ENCODE results near the gene LAMA1.

Gene LAMA1

DNA sequence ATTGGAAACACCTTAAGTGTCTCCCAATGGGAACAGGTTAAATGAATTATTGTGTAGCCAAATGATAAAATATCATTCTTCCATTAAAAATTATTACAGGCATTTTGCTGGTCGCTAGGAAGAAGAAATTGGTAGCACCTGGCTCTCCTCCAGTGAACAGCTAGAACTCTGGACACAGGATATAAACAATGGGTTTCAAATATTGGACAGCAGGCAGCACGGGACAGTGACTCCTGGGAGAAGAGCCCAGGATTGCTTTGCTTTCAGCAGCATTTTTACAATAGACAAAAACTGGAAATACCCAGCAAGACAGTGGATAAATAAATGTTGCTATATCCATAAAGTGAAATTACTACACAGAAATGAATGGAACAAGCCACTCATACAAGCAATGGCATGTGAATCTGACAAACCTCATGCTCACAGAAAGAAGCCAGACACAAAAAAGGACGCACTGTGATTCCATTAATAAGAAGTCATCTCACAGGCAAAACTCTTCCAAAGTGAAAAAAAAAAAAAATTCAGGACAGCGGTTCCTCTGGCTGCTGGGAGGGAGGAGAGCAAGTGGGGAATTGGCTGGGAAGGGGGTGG, 50.5 kb downstream of the LAMA1 start:
- Histone ChIP-seq H2AFZ (ENCODE audit: low read depth, low read length) (no peak overlapping the region), H3K4ac (ENCODE audit: low read depth in 1 of 2, low read length in 2 of 2) (no peak overlapping the region), H3K27me3 (ENCODE audit: control insufficient read depth in 1 of 2, insufficient read depth in 1 of 2, low read length in 2 of 2) (no peaks in the 10 kb centered on the region), H2BK5ac (ENCODE audit: low read depth, low read length, poor library complexity, severe bottlenecking) (no peak overlapping the region), H2BK120ac (ENCODE audit: low read depth, low read length) (no peak overlapping the region), H3K23ac (ENCODE audit: low read length in 2 of 2) (no peak overlapping the region), H3K9me3 (ENCODE audit: control insufficient read depth, low read length) (no peaks in the 10 kb centered on the region), H4K91ac (ENCODE audit: low read length) (no peak overlapping the region), H2BK12ac (ENCODE audit: low read length in 2 of 2) (no peak overlapping the region), H3K4me1 (ENCODE audit: control insufficient read depth, insufficient read depth, low read depth, low read length) (peaks cover 4% of the 10 kb centered on the region), H3K27ac (ENCODE audit: low read length, poor library complexity, severe bottlenecking) (no peak overlapping the region), H4K8ac (ENCODE audit: low read length) (no peak overlapping the region), H3K4me3 (ENCODE audit: insufficient read depth in 1 of 2, low read depth in 1 of 2, low read length in 2 of 2) (no peak overlapping the region), H3K79me1 (replicated peaks; ENCODE audit: low read length, poor library complexity, severe bottlenecking) (no peaks in the 10 kb centered on the region), H3K18ac (ENCODE audit: low read depth in 1 of 2, low read length in 2 of 2) (no peak overlapping the region), H3K14ac (ENCODE audit: low read length in 2 of 2) (no peak overlapping the region), H3K4me2 (ENCODE audit: low read length, poor library complexity, severe bottlenecking) (no peak overlapping the region), H2BK15ac (ENCODE audit: low read depth, poor library complexity, severe bottlenecking) (no peak overlapping the region), H3K36me3 (ENCODE audit: control insufficient read depth in 1 of 2, insufficient read depth in 2 of 2, low read depth in 1 of 2, low read length in 2 of 2) (no peaks in the 10 kb centered on the region), H2AK5ac (ENCODE audit: low read length, severe bottlenecking) (no peak overlapping the region), H3K9ac (ENCODE audit: low read length) (no peak overlapping the region)
- no peak for DNase-seq
- WGBS: 80% methylated on average over 1 of the region's 4 CpGs

DNA sequence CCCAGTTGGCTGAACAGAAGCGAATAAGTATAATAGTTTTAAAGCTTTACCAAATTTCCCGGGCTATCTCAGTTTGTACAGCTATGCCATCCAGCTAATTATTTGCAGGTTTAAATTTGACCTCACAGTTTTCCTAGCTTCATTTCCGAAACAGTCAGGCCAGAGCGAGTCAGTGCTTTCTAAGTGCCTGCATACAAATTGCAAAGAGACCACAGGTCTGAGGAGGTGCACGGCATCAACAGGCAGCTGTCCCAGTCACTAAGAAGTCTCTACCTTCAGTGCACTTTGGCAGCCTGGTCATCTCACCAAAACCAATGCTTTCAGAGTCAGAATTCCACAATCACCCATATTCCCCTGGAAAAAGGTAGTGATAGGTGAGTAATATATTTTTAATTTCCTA, 51.9 kb downstream of the LAMA1 start:
- 91% methylated on average over 4 of the region's 5 CpGs for WGBS
- Histone ChIP-seq H2BK120ac (ENCODE audit: low read depth, low read length) (no peak overlapping the region), H3K27ac (ENCODE audit: low read length, poor library complexity, severe bottlenecking) (no peak overlapping the region), H2BK15ac (ENCODE audit: low read depth, poor library complexity, severe bottlenecking) (no peak overlapping the region), H3K14ac (ENCODE audit: low read length in 2 of 2) (no peak overlapping the region), H2AK5ac (ENCODE audit: low read length, severe bottlenecking) (no peak overlapping the region), H4K8ac (ENCODE audit: low read length) (no peak overlapping the region), H2BK12ac (ENCODE audit: low read length in 2 of 2) (no peak overlapping the region), H3K18ac (ENCODE audit: low read depth in 1 of 2, low read length in 2 of 2) (no peak overlapping the region), H3K4ac (ENCODE audit: low read depth in 1 of 2, low read length in 2 of 2) (no peak overlapping the region), H3K4me2 (ENCODE audit: low read length, poor library complexity, severe bottlenecking) (no peak overlapping the region), H2BK5ac (ENCODE audit: low read depth, low read length, poor library complexity, severe bottlenecking) (no peak overlapping the region), H3K79me1 (replicated peaks; ENCODE audit: low read length, poor library complexity, severe bottlenecking) (no peaks in the 10 kb centered on the region), H3K23ac (ENCODE audit: low read length in 2 of 2) (no peak overlapping the region), H3K9me3 (ENCODE audit: control insufficient read depth, low read length) (no peaks in the 10 kb centered on the region), H3K36me3 (ENCODE audit: control insufficient read depth in 1 of 2, insufficient read depth in 2 of 2, low read depth in 1 of 2, low read length in 2 of 2) (no peaks in the 10 kb centered on the region), H2AFZ (ENCODE audit: low read depth, low read length) (no peak overlapping the region), H3K4me3 (ENCODE audit: insufficient read depth in 1 of 2, low read depth in 1 of 2, low read length in 2 of 2) (no peak overlapping the region), H3K27me3 (ENCODE audit: control insufficient read depth in 1 of 2, insufficient read depth in 1 of 2, low read length in 2 of 2) (no peaks in the 10 kb centered on the region), H3K9ac (ENCODE audit: low read length) (no peak overlapping the region), H4K91ac (ENCODE audit: low read length) (no peak overlapping the region), H3K4me1 (ENCODE audit: control insufficient read depth, insufficient read depth, low read depth, low read length) (peaks cover 7% of the 10 kb centered on the region)
- no peak for DNase-seq

- Histone ChIP-seq H2BK12ac (ENCODE audit: low read length in 2 of 2) (no peak overlapping the region), H3K36me3 (ENCODE audit: control insufficient read depth in 1 of 2, insufficient read depth in 2 of 2, low read depth in 1 of 2, low read length in 2 of 2) (no peaks in the 10 kb centered on the region), H3K4me2 (ENCODE audit: low read length, poor library complexity, severe bottlenecking) (no peak overlapping the region), H2BK5ac (ENCODE audit: low read depth, low read length, poor library complexity, severe bottlenecking) (no peak overlapping the region), H4K8ac (ENCODE audit: low read length) (no peak overlapping the region), H2BK120ac (ENCODE audit: low read depth, low read length) (no peak overlapping the region), H3K4me1 (ENCODE audit: control insufficient read depth, insufficient read depth, low read depth, low read length) (peaks cover 8% of the 10 kb centered on the region), H3K4ac (ENCODE audit: low read depth in 1 of 2, low read length in 2 of 2) (no peak overlapping the region), H2AK5ac (ENCODE audit: low read length, severe bottlenecking) (no peak overlapping the region), H3K14ac (ENCODE audit: low read length in 2 of 2) (no peak overlapping the region), H3K27ac (ENCODE audit: low read length, poor library complexity, severe bottlenecking) (no peak overlapping the region), H3K9me3 (ENCODE audit: control insufficient read depth, low read length) (no peaks in the 10 kb centered on the region), H3K27me3 (ENCODE audit: control insufficient read depth in 1 of 2, insufficient read depth in 1 of 2, low read length in 2 of 2) (no peaks in the 10 kb centered on the region), H3K18ac (ENCODE audit: low read depth in 1 of 2, low read length in 2 of 2) (no peak overlapping the region), H2AFZ (ENCODE audit: low read depth, low read length) (no peak overlapping the region), H3K23ac (ENCODE audit: low read length in 2 of 2) (no peak overlapping the region), H3K4me3 (ENCODE audit: insufficient read depth in 1 of 2, low read depth in 1 of 2, low read length in 2 of 2) (no peak overlapping the region), H3K9ac (ENCODE audit: low read length) (no peak overlapping the region), H3K79me1 (replicated peaks; ENCODE audit: low read length, poor library complexity, severe bottlenecking) (no peaks in the 10 kb centered on the region), H2BK15ac (ENCODE audit: low read depth, poor library complexity, severe bottlenecking) (no peak overlapping the region), H4K91ac (ENCODE audit: low read length) (no peak overlapping the region)
- 84% methylated on average over 2 of the region's 3 CpGs for WGBS
- DNase-seq: no peak
Measured at GRCh38 chr18:7064346-7064745, 53.3 kb downstream of the LAMA1 start.

- no peak overlapping the region for H2BK12ac ChIP-seq (ENCODE audit: low read length in 2 of 2)
- H3K4me3 ChIP-seq (ENCODE audit: insufficient read depth in 1 of 2, low read depth in 1 of 2, low read length in 2 of 2): no peak overlapping the region
- H2BK120ac ChIP-seq (ENCODE audit: low read depth, low read length): no peak overlapping the region
- H3K23ac ChIP-seq (ENCODE audit: low read length in 2 of 2): no peak overlapping the region
- no peak overlapping the region for H2AFZ ChIP-seq (ENCODE audit: low read depth, low read length)
- H2AK5ac ChIP-seq (ENCODE audit: low read length, severe bottlenecking): no peak overlapping the region
- no peak overlapping the region for H3K9ac ChIP-seq (ENCODE audit: low read length)
- no peak overlapping the region for H3K27ac ChIP-seq (ENCODE audit: low read length, poor library complexity, severe bottlenecking)
- H4K8ac ChIP-seq (ENCODE audit: low read length): no peak overlapping the region
- no peak overlapping the region for H3K4me2 ChIP-seq (ENCODE audit: low read length, poor library complexity, severe bottlenecking)
- H3K27me3 ChIP-seq (ENCODE audit: control insufficient read depth in 1 of 2, insufficient read depth in 1 of 2, low read length in 2 of 2): no peaks in the 10 kb centered on the region
- WGBS: 81% methylated on average over 4 of the region's 5 CpGs
- no peak for DNase-seq
- H2BK15ac ChIP-seq (ENCODE audit: low read depth, poor library complexity, severe bottlenecking): no peak overlapping the region
- H3K36me3 ChIP-seq (ENCODE audit: control insufficient read depth in 1 of 2, insufficient read depth in 2 of 2, low read depth in 1 of 2, low read length in 2 of 2): no peaks in the 10 kb centered on the region
- no peak overlapping the region for H3K14ac ChIP-seq (ENCODE audit: low read length in 2 of 2)
- no peak overlapping the region for H3K18ac ChIP-seq (ENCODE audit: low read depth in 1 of 2, low read length in 2 of 2)
- peaks cover 8% of the 10 kb centered on the region for H3K4me1 ChIP-seq (ENCODE audit: control insufficient read depth, insufficient read depth, low read depth, low read length)
- H4K91ac ChIP-seq (ENCODE audit: low read length): no peak overlapping the region
- no peak overlapping the region for H2BK5ac ChIP-seq (ENCODE audit: low read depth, low read length, poor library complexity, severe bottlenecking)
- H3K4ac ChIP-seq (ENCODE audit: low read depth in 1 of 2, low read length in 2 of 2): no peak overlapping the region
- no peaks in the 10 kb centered on the region for H3K9me3 ChIP-seq (ENCODE audit: control insufficient read depth, low read length)
- H3K79me1 ChIP-seq (replicated peaks; ENCODE audit: low read length, poor library complexity, severe bottlenecking): no peaks in the 10 kb centered on the region
Measured at GRCh38 chr18:7062811-7063210, 54.8 kb downstream of the LAMA1 start.

Measured in mesenchymal stem cell (in vitro differentiated cells and primary cell).